Activated naive CD4-positive, alpha-beta T cell treated with anti-CD3 and anti-CD28 coated beads, Interleukin-2, amount 50 U/mL, for 16 hours (primary cell): ENCODE measurements around the gene WDR7.

Source experiments
- DNase-seq: peaks from one replicate; pipeline ENCODE4 v3.0.0-alpha.2; 2020

The WDR7 gene

DNA sequence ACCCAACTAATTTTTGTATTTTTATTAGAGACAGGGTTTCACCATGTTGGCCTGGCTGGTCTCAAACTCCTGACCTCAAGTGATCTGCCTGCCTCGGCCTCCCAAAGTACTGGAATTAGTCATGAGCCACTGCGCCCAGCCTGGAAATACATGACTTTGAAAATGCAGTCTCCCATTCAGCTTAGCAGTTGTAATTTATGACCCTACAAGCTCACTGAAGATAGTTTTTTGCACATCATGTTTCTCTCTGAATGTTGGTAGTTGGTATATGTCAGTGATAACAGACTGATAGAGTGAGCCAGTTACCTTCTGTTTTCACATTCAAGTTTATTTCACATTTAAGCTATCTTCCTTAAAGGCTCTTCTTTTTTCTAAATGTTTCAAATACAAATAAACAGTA, 7.1 kb downstream of the WDR7 start:
- DNase-seq: no peak

DNA sequence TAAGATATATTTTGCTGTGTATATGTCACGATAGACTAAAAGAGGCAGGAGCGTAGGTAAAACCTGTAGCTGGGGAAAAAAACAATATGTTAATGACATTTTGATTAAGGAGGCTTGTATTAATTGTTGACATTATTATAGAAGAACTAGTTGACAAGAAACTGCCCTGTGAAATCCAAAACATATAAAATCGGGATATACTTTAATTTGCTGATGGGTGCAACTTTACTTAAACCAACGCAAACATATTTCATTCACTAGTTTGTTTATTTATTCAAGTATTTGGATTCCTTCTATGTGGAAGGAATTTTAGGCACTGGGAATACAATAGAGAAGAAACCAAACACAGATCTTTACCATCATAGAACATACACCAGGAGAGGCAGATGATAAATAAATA, 8.0 kb downstream of the WDR7 start:
- no peak for DNase-seq

DNA sequence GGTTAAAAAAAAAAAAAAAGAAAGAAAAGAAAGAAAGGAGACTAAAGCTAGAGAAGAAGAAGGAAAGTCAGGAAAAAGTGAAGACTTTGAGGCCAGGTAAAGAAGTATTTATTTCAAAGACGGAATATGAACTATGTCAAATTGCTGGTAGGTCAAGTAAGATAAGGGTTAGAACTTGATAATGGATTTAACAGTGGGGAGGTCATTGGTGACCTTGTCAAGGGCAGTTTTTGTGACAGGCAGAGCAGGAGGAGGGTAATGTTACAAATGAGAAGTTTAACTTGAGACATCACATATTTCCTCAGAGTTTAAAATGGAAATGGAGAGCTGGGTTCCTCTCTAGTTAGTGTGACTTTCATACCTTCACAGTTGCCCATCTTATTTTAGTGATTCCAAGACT, 9.5 kb downstream of the WDR7 start:
- DNase-seq: no peak

DNA sequence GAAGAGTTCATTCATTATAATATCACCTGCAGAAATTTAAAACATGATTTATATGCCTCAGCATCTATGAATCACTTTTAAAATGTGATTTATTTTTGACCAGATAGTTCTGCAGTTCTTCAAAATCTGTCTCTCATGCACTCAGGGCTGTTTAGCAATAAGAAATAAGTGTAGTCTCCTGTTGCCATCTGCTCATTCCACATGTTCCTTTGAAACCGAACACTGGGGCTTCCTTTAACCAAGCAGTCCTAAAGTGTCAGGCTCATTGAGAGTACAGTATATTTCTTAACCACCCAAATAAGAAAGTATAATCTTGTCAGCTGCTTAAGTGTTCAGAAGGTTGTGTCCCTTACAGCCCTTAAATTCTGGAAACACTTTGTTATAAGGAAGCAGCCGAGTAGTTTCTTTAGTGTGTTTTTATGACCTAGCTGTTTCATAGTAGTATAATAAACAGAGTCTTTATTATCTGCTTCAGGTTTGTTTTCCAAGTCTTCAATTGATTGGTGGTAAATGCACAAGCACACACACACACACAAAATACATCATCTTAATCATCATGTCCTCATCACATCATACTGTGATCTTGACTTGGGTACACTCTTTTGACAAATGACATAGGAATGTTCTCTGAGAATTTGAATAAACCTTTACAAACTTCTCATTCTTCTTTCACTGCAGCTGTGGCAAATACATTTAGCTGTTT, 10.4 kb downstream of the WDR7 start:
- DNase-seq: no peak

DNA sequence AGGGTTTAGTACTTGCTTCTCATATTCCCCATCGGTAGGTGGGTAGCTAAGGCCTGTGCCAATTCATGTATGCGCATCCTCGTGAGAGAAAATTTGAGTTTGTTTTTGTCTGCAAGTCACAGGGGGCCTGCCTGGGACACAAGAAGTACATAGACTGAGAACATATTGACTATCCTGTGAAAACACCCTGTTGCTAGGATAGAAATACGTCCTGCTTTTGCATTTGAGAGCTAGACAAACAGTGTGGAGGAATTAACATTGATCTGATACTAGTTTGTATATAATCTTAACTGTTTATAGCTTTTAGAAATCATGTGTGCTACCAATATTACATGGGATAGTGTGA, 10.9 kb downstream of the WDR7 start:
- DNase-seq: no peak

DNA sequence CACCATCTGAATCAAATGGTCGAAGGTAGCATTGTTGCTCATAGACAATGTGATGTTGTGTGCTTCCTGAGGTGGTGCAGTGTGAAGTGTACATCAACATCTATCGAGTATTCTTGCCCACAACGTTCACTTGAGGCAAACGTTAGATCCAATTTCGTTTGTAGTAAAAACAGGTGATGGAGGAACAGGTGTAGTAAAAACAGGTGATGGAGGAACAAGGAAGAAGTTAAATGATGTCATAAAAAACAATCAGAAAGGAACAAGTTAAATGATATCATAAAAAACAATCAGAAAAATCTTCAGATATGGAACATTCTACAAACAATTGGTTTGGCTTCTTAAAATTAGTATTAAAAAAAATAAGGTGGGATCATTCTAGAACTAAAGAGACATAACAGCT, 11.3 kb downstream of the WDR7 start:
- DNase-seq: no peak

DNA sequence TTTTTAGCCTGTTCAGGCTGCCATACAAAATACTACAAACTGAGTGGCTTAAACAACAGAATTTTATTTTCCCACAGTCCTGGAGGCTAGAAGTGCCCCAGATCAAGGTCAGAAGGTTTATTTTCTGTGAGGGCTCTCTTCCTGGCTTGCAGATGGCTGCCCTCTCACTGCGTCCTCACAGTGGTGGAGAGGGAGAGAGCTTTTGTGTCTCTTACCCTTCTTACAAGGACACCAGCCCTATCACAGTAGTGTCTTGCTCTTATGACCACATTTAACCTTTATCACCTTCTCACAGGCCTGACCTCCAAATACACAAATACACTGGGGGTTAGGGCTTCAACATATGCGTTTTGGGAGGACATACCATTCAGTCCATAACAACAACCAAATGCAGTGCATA, 11.7 kb downstream of the WDR7 start:
- DNase-seq: no peak

DNA sequence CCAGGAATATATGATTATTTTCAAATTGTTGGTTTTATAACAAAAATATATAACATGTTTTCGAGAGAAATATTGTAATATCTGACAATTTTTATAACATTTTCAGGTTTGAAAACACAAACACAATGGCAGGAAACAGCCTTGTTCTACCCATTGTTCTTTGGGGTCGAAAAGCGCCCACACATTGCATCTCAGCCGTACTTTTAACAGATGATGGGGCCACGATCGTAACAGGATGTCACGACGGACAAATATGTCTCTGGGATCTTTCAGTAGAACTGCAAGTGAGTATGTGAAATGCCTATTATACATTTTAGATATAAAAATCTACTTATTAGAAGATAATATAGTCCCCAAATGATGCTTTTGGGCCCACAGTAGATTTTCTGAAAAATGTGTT, 21.2 kb downstream of the WDR7 start:
- DNase-seq: no peak

- no peak for DNase-seq
These were observed 21.8 kb downstream of the WDR7 start for GRCh38 chr18:56672981-56673380.

- no peak for DNase-seq
These were observed 25.5 kb downstream of the WDR7 start for GRCh38 chr18:56676639-56677038.

DNA sequence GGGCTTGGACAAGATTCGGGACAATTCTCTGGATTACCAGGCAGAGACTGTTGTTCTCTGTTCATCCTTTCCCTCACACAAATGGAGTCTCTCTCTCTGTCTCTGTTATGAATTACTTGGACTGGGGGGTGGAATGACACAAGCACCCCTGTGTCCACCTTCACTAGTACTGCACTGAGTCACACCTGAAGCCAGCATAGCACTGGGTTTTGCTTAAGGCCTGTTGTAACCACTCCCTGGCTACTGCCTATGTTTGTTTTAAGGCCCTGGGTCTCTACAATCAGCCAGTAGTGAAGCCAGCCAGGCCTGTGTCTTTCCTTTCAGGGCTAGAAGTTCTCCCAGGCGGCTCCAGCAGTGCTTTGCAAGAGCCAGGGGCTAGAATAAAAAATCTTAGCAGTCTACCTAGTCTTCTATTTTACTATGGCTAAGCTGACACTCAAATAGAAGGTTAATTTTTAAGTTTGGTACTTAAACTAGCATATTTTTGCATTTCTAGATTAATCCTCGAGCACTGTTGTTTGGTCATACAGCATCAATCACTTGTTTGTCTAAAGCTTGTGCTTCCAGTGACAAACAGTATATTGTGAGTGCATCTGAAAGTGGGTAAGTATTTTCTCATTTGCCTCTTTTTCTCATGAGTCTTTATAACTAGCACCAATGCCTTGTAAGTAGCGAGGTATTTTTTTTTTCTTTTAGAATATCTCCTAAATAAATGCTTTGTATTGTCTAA, 27.8 kb downstream of the WDR7 start:
- DNase-seq: no peak

DNA sequence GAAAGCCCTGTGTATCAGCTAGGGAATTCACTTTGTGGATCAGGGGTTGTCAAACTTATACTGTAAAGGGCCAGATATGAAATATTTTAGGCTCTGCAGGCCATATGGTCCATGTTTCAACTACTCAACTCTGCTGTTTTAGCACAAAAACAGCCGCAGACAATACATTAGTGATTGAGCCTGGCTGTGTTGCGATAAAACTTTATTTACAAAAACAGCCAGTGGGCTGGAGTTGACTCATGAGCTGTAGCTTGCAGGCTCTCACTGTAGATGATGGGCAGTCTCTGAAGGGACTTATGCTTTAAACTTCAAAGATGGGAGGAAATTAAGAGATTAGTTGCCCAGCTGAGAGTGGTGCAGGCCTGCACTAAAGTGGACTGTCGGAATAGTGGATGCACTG, 33.1 kb downstream of the WDR7 start:
- no peak for DNase-seq

GRCh38 chr18:56691530-56691929, 40.4 kb downstream of the WDR7 start:
- no peak for DNase-seq

- no peak for DNase-seq
These were observed 45.8 kb downstream of the WDR7 start for GRCh38 chr18:56696966-56697365.

GRCh38 chr18:56702946-56703345, 51.8 kb downstream of the WDR7 start:
- DNase-seq: no peak

- no peak for DNase-seq
These were observed 58.3 kb downstream of the WDR7 start for GRCh38 chr18:56709463-56709862.

DNA sequence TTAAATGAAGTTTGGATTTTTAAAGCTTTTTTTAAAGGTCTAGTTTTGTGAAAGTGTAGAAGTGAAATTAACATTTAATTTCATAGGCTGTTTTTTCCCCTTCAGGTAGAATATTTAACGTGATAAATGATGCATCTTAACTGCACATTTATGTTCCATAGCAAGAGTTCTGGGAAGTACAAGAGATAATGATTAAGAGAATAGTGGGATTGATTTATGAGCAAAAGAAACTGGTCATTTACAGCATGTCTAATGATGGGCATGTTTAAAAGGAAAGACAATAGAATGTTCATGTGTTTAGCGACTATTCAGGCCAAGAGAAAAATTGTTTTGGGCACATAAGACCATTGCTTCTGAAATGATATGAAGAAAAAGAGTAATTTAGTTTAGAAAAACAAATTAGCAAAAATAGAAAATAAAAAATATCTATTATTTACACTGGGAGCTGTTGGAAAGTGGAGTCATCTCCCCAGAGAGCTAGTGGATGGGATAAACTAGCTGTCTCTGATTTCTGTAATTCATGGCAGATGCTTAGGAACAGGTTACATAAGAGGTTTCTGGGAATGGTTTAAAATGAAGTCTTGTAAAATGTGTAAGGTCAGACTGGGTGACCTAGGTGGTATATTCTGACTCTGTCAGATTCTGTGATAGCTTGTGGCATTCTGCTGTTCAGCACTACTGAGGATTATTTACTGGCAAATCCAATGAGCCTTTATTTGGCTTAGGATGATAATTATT, 60.7 kb downstream of the WDR7 start:
- no peak for DNase-seq

DNA sequence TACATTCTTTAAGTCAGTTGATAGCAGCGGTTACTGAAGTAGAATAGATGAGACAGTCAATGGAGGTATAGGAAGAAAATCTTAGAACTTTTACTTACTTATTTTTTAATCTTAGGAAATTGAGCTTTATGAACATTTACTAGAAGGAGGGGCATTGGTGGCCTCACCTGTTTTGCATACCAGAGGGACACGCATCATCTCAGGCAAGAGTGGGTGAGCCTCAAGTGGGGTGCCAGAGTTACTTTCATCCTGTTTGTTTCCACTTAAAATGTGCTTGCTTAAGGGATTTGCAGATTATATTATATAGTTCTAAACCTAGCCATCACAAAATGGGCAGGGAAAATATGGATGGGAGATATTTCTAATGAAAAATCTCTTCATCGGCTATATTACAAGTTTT, 61.6 kb downstream of the WDR7 start:
- DNase-seq: no peak

GRCh38 chr18:56715121-56715520, 64.0 kb downstream of the WDR7 start:
- DNase-seq: no peak

- DNase-seq: no peak
These were observed 65.6 kb downstream of the WDR7 start for GRCh38 chr18:56716692-56717146.

- no peak for DNase-seq
These were observed 69.9 kb downstream of the WDR7 start for GRCh38 chr18:56721031-56721430.

DNA sequence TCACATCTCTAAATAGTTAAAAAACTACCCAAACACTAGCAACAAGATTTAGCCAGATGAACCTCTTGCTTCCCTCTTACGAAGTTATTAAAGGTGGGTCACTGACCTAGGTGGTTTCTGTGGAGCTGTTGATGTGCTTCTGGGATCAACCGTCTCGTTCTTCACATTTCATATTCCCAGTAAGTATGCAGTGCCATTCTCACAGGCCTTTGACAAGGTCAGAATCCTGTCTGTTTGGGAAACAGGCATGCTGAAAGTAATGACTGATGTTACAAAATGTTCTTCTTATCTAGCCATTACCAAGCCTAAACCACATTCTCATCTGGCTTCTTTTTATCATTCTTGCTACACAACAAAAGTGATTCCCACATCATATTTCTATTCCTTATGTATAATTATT, 70.3 kb downstream of the WDR7 start:
- DNase-seq: no peak

DNA sequence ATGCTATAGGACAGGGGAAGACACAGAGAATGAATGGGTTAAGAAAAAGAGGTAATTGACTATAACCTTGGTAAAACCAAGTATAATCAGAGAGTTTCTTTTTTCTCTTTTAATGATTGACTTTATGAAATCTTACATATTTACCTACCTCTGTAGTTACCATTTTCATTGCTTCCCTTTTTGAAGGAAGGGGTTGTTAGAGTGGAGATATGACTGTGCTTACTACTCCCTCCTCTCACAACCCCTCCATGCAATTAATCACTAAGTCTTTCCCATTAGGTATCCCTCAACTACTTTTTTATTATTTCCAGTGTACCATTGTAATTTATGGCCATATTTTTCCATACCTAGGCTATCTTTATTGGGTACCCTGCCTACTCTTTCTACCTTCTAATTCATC, 71.4 kb downstream of the WDR7 start:
- DNase-seq: no peak

DNA sequence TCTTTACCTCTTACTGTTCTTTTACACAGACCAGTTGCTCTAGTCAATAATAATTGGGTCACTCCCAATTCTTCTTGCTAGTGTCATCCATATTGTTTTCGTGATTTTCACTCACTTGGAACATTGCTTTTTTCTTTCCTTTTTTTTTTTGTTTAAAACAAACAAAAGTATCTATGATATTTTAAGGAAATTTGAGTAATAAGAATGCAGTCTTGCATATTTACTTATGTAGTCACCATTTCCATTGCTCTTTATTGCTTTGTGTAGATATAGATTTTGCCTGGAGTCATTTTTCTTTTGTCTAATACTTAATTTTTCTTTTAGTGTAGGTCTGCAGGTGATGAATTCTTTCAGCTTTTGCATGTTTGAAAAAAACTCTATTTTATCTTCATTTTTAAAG, 71.9 kb downstream of the WDR7 start:
- no peak for DNase-seq
